GM12878 (cell line): ENCODE data around the gene HNRNPU.

Experiments
- ASH2L ChIP-seq: fragments of 300-600, 200-600 bp; sonication (generic); IDR thresholded peaks from 2 replicates; pipeline ENCODE4 v1.6.1; 2017; ENCODE audit warnings: low read depth, mild to moderate bottlenecking, borderline replicate concordance
- CTCF ChIP-seq, 3 experiments: IDR thresholded peaks in 2 of 3; conservative IDR thresholded peaks in 1 of 3; 2 replicates each; pipeline ENCODE4 v1.5.1; 2011; ENCODE audit warnings: low read depth in 3 of 3, low read length in 3 of 3, mild to moderate bottlenecking in 3 of 3, control low read depth in 2 of 3, moderate library complexity in 2 of 3, inconsistent platforms in 1 of 3, mixed read lengths in 1 of 3; ENCODE audit not compliant: control insufficient read depth in 2 of 3, insufficient read depth in 1 of 3; ENCODE audit errors: extremely low read depth in 1 of 3
- EED ChIP-seq: sonication (generic); IDR thresholded peaks from 2 replicates; pipeline ENCODE4 v1.6.1; 2016; ENCODE audit warnings: antibody characterized with exemption, low read depth
- NR2C2 ChIP-seq: IDR thresholded peaks from 2 replicates; pipeline ENCODE4 v1.6.1; 2011; ENCODE audit warnings: borderline replicate concordance, low read depth; ENCODE audit not compliant: control insufficient read depth, insufficient read length
- POLR2A ChIP-seq: IDR thresholded peaks from 2 replicates; pipeline ENCODE4 v1.6.1; 2011; ENCODE audit warnings: low read depth, mild to moderate bottlenecking, low read length
- POLR2AphosphoS5 ChIP-seq: IDR thresholded peaks from 2 replicates; pipeline ENCODE4 v1.6.1; 2011; ENCODE audit warnings: mild to moderate bottlenecking, low read length, inconsistent platforms
- REST ChIP-seq: IDR thresholded peaks from 2 replicates; pipeline ENCODE4 v1.6.1; 2012; ENCODE audit warnings: mild to moderate bottlenecking, low read depth, low read length
- SREBF2 ChIP-seq: IDR thresholded peaks from 2 replicates; pipeline ENCODE4 v1.6.1; 2012; ENCODE audit warnings: mild to moderate bottlenecking, low read length
- SRF ChIP-seq, 2 experiments: IDR thresholded peaks; 2 replicates each; pipeline ENCODE4 v1.6.1; 2011; ENCODE audit warnings: low read depth in 2 of 2, low read length in 2 of 2, mild to moderate bottlenecking in 1 of 2, moderate library complexity in 1 of 2
- ZNF24 ChIP-seq: fragments of 450-650 bp; IDR thresholded peaks from 2 replicates; pipeline ENCODE4 v1.6.1; 2017; ENCODE audit warnings: antibody characterized with exemption, mild to moderate bottlenecking
- TF ChIP-seq, protein P1 (sequence below): fragments of 450-650 bp; formaldehyde crosslinking; IDR thresholded peaks from 2 replicates; pipeline ENCODE4 v1.4.0; 2020; ENCODE audit warnings: mild to moderate bottlenecking, moderate library complexity
- TF ChIP-seq, protein P2 (sequence below): IDR thresholded peaks from 2 replicates; pipeline ENCODE4 v1.6.1; 2011; ENCODE audit warnings: low read depth, low read length, improper control_type of control experiment, borderline replicate concordance

DNA sequence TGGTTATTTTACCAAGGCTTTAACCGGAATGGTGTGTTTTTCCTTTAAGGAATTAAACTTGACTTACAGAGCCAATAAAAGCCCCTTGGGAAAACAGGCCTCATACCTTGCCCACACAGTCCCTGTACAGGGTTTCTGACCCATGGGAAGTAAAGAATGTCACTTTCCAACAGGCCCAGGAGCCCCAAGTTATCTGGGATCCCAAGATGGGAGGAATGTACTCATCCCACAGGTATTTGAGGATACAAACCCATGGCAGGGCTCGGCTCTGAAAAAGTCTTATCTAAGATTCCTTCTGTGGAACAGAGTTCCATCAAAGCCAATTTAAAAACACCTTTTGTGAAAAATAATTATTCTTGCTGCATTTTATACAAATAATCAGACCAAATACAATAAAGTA is 44.2 kb downstream of the HNRNPU start:
- TF ChIP-seq EED (no peak), POLR2A (no peak), CTCF (IDR thresholded peaks at IDR 0.05 in 2 of 3, conservative IDR thresholded peaks at IDR 0.05 in 1 of 3; ENCODE audit: control insufficient read depth in 2 of 3, extremely low read depth in 1 of 3, insufficient read depth in 1 of 3, low read depth in 3 of 3, low read length in 3 of 3) (no peak), ASH2L (no peak), SRF (IDR thresholded peaks at IDR 0.05; ENCODE audit: low read depth in 2 of 2, low read length in 2 of 2) (no peak), NR2C2 (no peak), REST (no peak), ZNF24 (no peak), SREBF2 (no peak), POLR2AphosphoS5 (no peak)
- TF ChIP-seq, protein P1, sequence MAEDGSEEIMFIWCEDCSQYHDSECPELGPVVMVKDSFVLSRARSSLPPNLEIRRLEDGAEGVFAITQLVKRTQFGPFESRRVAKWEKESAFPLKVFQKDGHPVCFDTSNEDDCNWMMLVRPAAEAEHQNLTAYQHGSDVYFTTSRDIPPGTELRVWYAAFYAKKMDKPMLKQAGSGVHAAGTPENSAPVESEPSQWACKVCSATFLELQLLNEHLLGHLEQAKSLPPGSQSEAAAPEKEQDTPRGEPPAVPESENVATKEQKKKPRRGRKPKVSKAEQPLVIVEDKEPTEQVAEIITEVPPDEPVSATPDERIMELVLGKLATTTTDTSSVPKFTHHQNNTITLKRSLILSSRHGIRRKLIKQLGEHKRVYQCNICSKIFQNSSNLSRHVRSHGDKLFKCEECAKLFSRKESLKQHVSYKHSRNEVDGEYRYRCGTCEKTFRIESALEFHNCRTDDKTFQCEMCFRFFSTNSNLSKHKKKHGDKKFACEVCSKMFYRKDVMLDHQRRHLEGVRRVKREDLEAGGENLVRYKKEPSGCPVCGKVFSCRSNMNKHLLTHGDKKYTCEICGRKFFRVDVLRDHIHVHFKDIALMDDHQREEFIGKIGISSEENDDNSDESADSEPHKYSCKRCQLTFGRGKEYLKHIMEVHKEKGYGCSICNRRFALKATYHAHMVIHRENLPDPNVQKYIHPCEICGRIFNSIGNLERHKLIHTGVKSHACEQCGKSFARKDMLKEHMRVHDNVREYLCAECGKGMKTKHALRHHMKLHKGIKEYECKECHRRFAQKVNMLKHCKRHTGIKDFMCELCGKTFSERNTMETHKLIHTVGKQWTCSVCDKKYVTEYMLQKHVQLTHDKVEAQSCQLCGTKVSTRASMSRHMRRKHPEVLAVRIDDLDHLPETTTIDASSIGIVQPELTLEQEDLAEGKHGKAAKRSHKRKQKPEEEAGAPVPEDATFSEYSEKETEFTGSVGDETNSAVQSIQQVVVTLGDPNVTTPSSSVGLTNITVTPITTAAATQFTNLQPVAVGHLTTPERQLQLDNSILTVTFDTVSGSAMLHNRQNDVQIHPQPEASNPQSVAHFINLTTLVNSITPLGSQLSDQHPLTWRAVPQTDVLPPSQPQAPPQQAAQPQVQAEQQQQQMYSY (CRISPR knock-in tag) = no peak
- TF ChIP-seq, protein P2, sequence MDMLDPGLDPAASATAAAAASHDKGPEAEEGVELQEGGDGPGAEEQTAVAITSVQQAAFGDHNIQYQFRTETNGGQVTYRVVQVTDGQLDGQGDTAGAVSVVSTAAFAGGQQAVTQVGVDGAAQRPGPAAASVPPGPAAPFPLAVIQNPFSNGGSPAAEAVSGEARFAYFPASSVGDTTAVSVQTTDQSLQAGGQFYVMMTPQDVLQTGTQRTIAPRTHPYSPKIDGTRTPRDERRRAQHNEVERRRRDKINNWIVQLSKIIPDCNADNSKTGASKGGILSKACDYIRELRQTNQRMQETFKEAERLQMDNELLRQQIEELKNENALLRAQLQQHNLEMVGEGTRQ = no peak
